GM21619 (cell line): ENCODE measurements around the gene SLC35B1.
A peak's percentile ranks its signal among the peaks of the same experiment; 100 is the strongest.

Experiments used
- ATAC-seq: cut with Tn5 transposase; IDR thresholded peaks from one replicate; pipeline ENCODE4 v1.9.1; 2021; ENCODE audit not compliant: unreplicated experiment

Gene SLC35B1

GRCh38 chr17:49700960-49701359 lies 6.8 kb downstream of the SLC35B1 start:
- no peak for ATAC-seq

GRCh38 chr17:49699966-49700575 lies 7.7 kb downstream of the SLC35B1 start:
- ATAC-seq = no peak

- ATAC-seq = no peak
These were observed 9.8 kb downstream of the SLC35B1 start for GRCh38 chr17:49698005-49698404.

GRCh38 chr17:49696233-49696761 lies 11.5 kb downstream of the SLC35B1 start:
- ATAC-seq = no peak

- ATAC-seq = no peak
These were observed 12.0 kb downstream of the SLC35B1 start for GRCh38 chr17:49695698-49696232.

- no peak for ATAC-seq
These were observed 12.7 kb downstream of the SLC35B1 start for GRCh38 chr17:49694847-49695697.

GRCh38 chr17:49692751-49693150 lies 15.0 kb downstream of the SLC35B1 start:
- no peak for ATAC-seq

GRCh38 chr17:49691677-49692191 lies 16.0 kb downstream of the SLC35B1 start:
- ATAC-seq = no peak

- no peak for ATAC-seq
These were observed 16.6 kb downstream of the SLC35B1 start for GRCh38 chr17:49691086-49691676.

- ATAC-seq = no peak
These were observed 17.5 kb downstream of the SLC35B1 start for GRCh38 chr17:49690256-49690655.

GRCh38 chr17:49688848-49689247 lies 18.9 kb downstream of the SLC35B1 start:
- no peak for ATAC-seq

GRCh38 chr17:49687878-49688491 lies 19.8 kb downstream of the SLC35B1 start:
- no peak for ATAC-seq

- no peak for ATAC-seq
These were observed 26.4 kb downstream of the SLC35B1 start for GRCh38 chr17:49681106-49681979.

GRCh38 chr17:49680314-49680713 lies 27.4 kb downstream of the SLC35B1 start:
- ATAC-seq = no peak

- peak; percentile 61 for ATAC-seq
These were observed 29.6 kb downstream of the SLC35B1 start, which contains the start of gene SPOP for GRCh38 chr17:49677933-49678847. Gene SPOP, minus strand, starts transcription at chr17:49678097. Its CDS starts 55,287 bp downstream, at chr17:49622810.

GRCh38 chr17:49677134-49677932 lies 30.4 kb downstream of the SLC35B1 start:
- ATAC-seq = peak; percentile 37

GRCh38 chr17:49676276-49676868 lies 31.4 kb downstream of the SLC35B1 start:
- ATAC-seq = peak; percentile 66
